HepG2 (cell line): ENCODE data around the gene BMF. TPM values are rescaled to one million over a fixed set of nuclear protein-coding genes. Genes with fewer than 3 reads are reported as not detected.
A peak's percentile ranks its signal among the peaks of the same experiment; 100 is the strongest.

Experiments
- ATAC-seq: fragments of 200-7000 bp; cut with Tn5 transposase; 3 replicates; pipeline ENCODE4 v1.9.1; 2020; ENCODE audit warnings: mild to moderate bottlenecking, moderate library complexity
- BruUV-seq: library from RNA; stranded (reverse); fragments of 400-500 nt; replicated peaks from 2 replicates; lab custom pipeline; 2021; lab: Mats Ljungman, UMichigan
- CTCF ChIA-PET: fragments of 300-600 bp; formaldehyde crosslinking; extraction: SDS; loops from one replicate; lab custom pipeline; 2021; ENCODE audit warnings: low total read pairs, inconsistent platforms, low intra/inter-chr PET ratio; lab: Yijun Ruan, JAX
- POLR2A ChIA-PET: fragments of 350-600 bp; sonication (Branson Sonifier 250); formaldehyde crosslinking; loops from one replicate; lab custom pipeline; 2020; ENCODE audit warnings: antibody characterized with exemption, inconsistent platforms; lab: Yijun Ruan, JAX
- DNase-seq: peaks from one replicate; pipeline ENCODE4 v3.0.0-alpha.2; 2015; ENCODE audit warnings: low spot score
- FAIRE-seq: peaks from 3 replicates; lab custom pipeline; 2011; peaks lifted over from hg19 to GRCh38; lab: Jason Lieb, UNC
- H2AFZ ChIP-seq: one replicate; pipeline ENCODE4 v1.6.1; 2011; ENCODE audit warnings: low read length, inconsistent platforms
- H3K27ac ChIP-seq: fragments of 300-600 bp; 3 replicates; pipeline ENCODE4 v1.8.0; 2011; ENCODE audit warnings: mixed run types, mild to moderate bottlenecking, mixed read lengths, low read length, inconsistent platforms; ENCODE audit not compliant: insufficient read depth; ENCODE audit errors: extremely low read length
- H3K27me3 ChIP-seq, 2 experiments: fragments of 200-600 bp in 1 of 2; 2 replicates in 1 of 2; 3 replicates in 1 of 2; pipeline versions ENCODE4 v1.6.0 to v1.8.0; 2011; ENCODE audit warnings: low read length in 2 of 2, mild to moderate bottlenecking in 2 of 2, moderate library complexity in 2 of 2, inconsistent platforms in 1 of 2; ENCODE audit not compliant: insufficient read depth in 2 of 2, control insufficient read depth in 1 of 2
- H3K36me3 ChIP-seq, 2 experiments: fragments of 200-600 bp in 1 of 2; replicated peaks in 1 of 2; 2 replicates in 1 of 2; 3 replicates in 1 of 2; pipeline versions ENCODE4 v1.5.1 to v1.8.0; 2011; ENCODE audit warnings: low read length in 2 of 2, inconsistent platforms in 1 of 2; ENCODE audit not compliant: insufficient read depth in 2 of 2, control insufficient read depth in 1 of 2
- H3K4me1 ChIP-seq: 2 replicates; pipeline ENCODE4 v1.5.1; 2012; ENCODE audit warnings: low read length, inconsistent platforms; ENCODE audit not compliant: insufficient read depth
- H3K4me2 ChIP-seq: 2 replicates; pipeline ENCODE4 v1.6.0; 2011; ENCODE audit warnings: low read depth, low read length, inconsistent platforms
- H3K4me3 ChIP-seq, 3 experiments: fragments of 200-600 bp in 1 of 3; sonication (generic), shearing (Covaris generic) in 1 of 3; replicated peaks in 1 of 3; 2 replicates each; pipeline ENCODE4 v1.5.1; 2011 to 2016; ENCODE audit warnings: low read length in 3 of 3, inconsistent platforms in 2 of 3, low read depth in 2 of 3, mild to moderate bottlenecking in 2 of 3, control low read depth in 1 of 3, mixed read lengths in 1 of 3; ENCODE audit not compliant: insufficient read depth in 1 of 3
- H3K79me2 ChIP-seq: one replicate; pipeline ENCODE4 v1.6.1; 2011; ENCODE audit warnings: low read length, inconsistent platforms; ENCODE audit not compliant: insufficient read depth
- H3K9ac ChIP-seq: 2 replicates; pipeline ENCODE4 v1.6.0; 2011; ENCODE audit warnings: mild to moderate bottlenecking, low read depth, low read length, inconsistent platforms; ENCODE audit not compliant: insufficient read depth
- H3K9me3 ChIP-seq: 2 replicates; pipeline ENCODE4 v1.5.1; 2012; ENCODE audit warnings: mild to moderate bottlenecking, low read length
- H4K20me1 ChIP-seq: 2 replicates; pipeline ENCODE4 v1.6.0; 2011; ENCODE audit warnings: inconsistent platforms, mild to moderate bottlenecking, low read length, moderate library complexity; ENCODE audit not compliant: insufficient read depth
- CBX5 ChIP-seq: sonication (generic); formaldehyde crosslinking; IDR thresholded peaks from 2 replicates; pipeline ENCODE4 v1.4.0; 2020; ENCODE audit warnings: missing genetic modification reagents, borderline replicate concordance
- GABPB1 ChIP-seq: IDR thresholded peaks from 2 replicates; pipeline ENCODE4 v1.6.1; 2016; ENCODE audit warnings: mild to moderate bottlenecking, missing genetic modification reagents, moderate library complexity, missing compliant biosample characterization
- HNF1B ChIP-seq: sonication (generic); formaldehyde crosslinking; IDR thresholded peaks from 2 replicates; pipeline ENCODE4 v1.5.1; 2020; ENCODE audit warnings: mild to moderate bottlenecking, moderate library complexity, missing genetic modification reagents
- PHF5A ChIP-seq: IDR thresholded peaks from one replicate; pipeline ENCODE4 v1.6.1; 2018; ENCODE audit warnings: low read depth, missing genetic modification reagents; ENCODE audit not compliant: unreplicated experiment
- RARA ChIP-seq: IDR thresholded peaks from 2 replicates; pipeline ENCODE4 v1.6.1; 2016; ENCODE audit warnings: missing genetic modification reagents, missing compliant biosample characterization
- ZNF496 ChIP-seq: sonication (generic); formaldehyde crosslinking; IDR thresholded peaks from 2 replicates; pipeline ENCODE4 v1.8.1; 2023; ENCODE audit warnings: mild to moderate bottlenecking, moderate library complexity, missing genetic modification reagents; ENCODE audit not compliant: insufficient replicate concordance
- ZNF768 ChIP-seq: sonication (generic); formaldehyde crosslinking; IDR thresholded peaks from 2 replicates; pipeline ENCODE4 v1.4.0; 2020; ENCODE audit warnings: missing genetic modification reagents
- ZNF788 ChIP-seq: sonication (generic); formaldehyde crosslinking; IDR thresholded peaks from 2 replicates; pipeline ENCODE4 v1.5.0; 2020; ENCODE audit warnings: mild to moderate bottlenecking, missing genetic modification reagents, borderline replicate concordance
- WGBS: methylation state at CpG from one replicate; pipeline ENCODE4 v1.1.6; 2017; ENCODE audit warnings: low lambda C conversion rate; 5-methylcytosine and 5-hydroxymethylcytosine counted together
- in situ Hi-C: cut with HindIII; loops from 2 replicates; pipeline ENCODE4 v1.10.0; 2017; ENCODE audit warnings: low pct_unique_long_range_greater_than_20kb; ENCODE audit not compliant: extremely low pct_ligation_motif_present
- intact Hi-C: fragments of 100-400 bp; cut with micrococcal nuclease; formaldehyde crosslinking; loops from one replicate; pipeline ENCODE4 v1.10.0; 2022; ENCODE audit not compliant: unreplicated experiment
- polyA plus RNA-seq, 8 experiments: library from polyadenylated mRNA; depleted of rRNA in 3 of 8; stranded (reverse) in 7 of 8; unstranded in 1 of 8; fragments of >200 nt; fragmentation: Illumina TruSeq in 4 of 8; extraction: Trizol in 4 of 8; gene quantifications; 2 replicates each; pipeline versions ENCODE4 v1.2.1 to v1.2.3, GENCODE V29; 2011 to 2016; ENCODE audit warnings: low read depth in 4 of 8, missing spikeins in 1 of 8, mixed read lengths in 1 of 8; ENCODE audit not compliant: insufficient read depth in 1 of 8
- total RNA-seq, 5 experiments: library from RNA; depleted of rRNA; stranded (reverse); fragments of >200 nt; fragmentation: Illumina TruSeq; extraction: Trizol; gene quantifications; 2 replicates each; pipeline ENCODE4 v1.2.3, GENCODE V29; 2016; ENCODE audit warnings: low read depth in 1 of 5
- TF ChIP-seq, protein P1 (sequence below): sonication (generic); formaldehyde crosslinking; IDR thresholded peaks from 2 replicates; pipeline ENCODE4 v1.4.0; 2020; ENCODE audit warnings: mild to moderate bottlenecking, missing genetic modification reagents
- TF ChIP-seq, protein P2 (sequence below): fragments of 450-650 bp; IDR thresholded peaks from 2 replicates; pipeline ENCODE4 v1.6.1; 2017; ENCODE audit warnings: mild to moderate bottlenecking
- TF ChIP-seq, protein P3 (sequence below): sonication (generic); formaldehyde crosslinking; IDR thresholded peaks from 2 replicates; pipeline ENCODE4 v1.5.1; 2020; ENCODE audit warnings: missing genetic modification reagents, mild to moderate bottlenecking, borderline replicate concordance

BMF gene
- total and polyA plus RNA-seq, 2 of the 13 experiments (the other 11 are each of a cell fraction or from before 2014, with no cell fraction given), result 8.7 to 15.9 TPM

DNA sequence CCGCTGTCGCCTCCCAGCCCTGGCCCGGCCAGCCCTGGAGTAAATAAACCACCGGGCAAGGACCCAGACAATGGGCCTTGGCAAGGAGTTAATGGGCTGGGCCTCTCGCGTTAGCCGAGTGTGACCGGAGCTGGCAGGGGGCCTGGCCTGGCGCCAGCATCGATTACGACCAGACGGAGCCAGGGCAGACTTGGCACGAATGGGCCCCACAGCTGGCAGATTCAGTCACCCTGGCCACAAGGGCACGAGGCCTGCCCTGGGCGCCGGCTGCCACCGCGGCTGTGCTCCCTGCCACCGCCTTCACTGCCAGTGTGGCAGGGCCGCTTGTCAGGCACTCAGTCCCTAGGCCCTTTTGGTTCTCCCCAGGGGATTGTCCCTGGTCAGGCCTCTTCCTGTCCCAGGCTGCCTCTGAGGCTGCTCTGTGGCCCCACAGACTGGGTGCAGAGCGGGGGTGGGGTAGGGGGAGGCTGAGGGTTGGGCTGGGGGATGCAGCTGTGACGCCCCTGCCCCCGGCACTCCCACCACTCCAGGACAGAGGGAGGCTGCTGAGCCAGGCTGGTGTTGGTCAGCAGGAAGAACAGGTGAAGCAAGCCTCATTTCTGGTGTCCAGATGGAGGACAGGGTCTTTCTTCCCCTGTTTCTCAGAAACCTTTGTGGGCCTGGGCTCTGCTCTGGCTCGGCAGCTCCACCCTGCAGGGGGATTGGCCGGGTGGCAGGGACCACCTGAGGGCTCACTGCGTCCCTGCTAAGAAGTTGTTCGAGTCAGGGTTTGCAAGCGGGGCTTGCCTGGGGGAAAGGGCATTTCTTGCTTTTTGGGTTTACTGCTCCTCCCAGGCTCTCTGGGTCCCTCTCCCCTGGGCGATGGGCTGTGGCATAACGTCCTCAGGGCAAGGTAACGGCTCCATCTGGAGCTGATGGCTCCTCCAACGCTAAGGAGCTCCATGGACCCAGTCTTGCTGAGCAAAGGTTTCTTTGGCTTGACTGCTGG, 39.2 kb downstream of the BMF start:
- in situ Hi-C loops (no loop called here), intact Hi-C loops (loop anchor here (5.0 kb wide), 1 partner anchor 38 kb away; the partner anchor contains the start of gene BMF)
- ChIA-PET POLR2A (interaction anchor here (0.6 to 4.6 kb wide), 11 partner anchors 8 to 522 kb away, joined by 3 to 45 read pairs (median 8); partner anchors contain the start of gene BUB1B), CTCF (no interaction called here)
- Histone ChIP-seq H3K4me1 (peaks cover 47% of the 10 kb centered on the region), H3K79me2 (no peaks in the 10 kb centered on the region), H3K36me3 (no peaks in the 10 kb centered on the region), H2AFZ (no peak overlapping the region), H3K27ac (peak overlapping the region; percentile 69), H3K9me3 (no peaks in the 10 kb centered on the region), H3K4me2 (peak overlapping the region; percentile 94), H3K9ac (peak overlapping the region; percentile 80), H3K4me3 (peak overlapping the region; percentile 55 to 69 (median 58); a peak in 5 of 6 replicates), H3K27me3 (no peaks in the 10 kb centered on the region), H4K20me1 (no peaks in the 10 kb centered on the region)
- WGBS, result 9% methylated on average over 20 of the region's 32 CpGs
- TSS peak; percentile 78 for BruUV-seq
- DNase-seq (peak; percentile 76), FAIRE-seq (no peak), ATAC-seq (peak; percentile 80)
- TF ChIP-seq HNF1B (CRISPR knock-in tag), result no peak
- TF ChIP-seq CBX5, result peak; percentile 39; the same call in 1 of the 2 replicates
- TF ChIP-seq GABPB1, result peak; percentile 67; the same call in 1 of the 2 replicates
- TF ChIP-seq ZNF496 (CRISPR knock-in tag), result no peak
- peak; percentile 24; the same call in 1 of the 2 replicates for TF ChIP-seq ZNF788 (CRISPR knock-in tag)
- TF ChIP-seq, protein P1, sequence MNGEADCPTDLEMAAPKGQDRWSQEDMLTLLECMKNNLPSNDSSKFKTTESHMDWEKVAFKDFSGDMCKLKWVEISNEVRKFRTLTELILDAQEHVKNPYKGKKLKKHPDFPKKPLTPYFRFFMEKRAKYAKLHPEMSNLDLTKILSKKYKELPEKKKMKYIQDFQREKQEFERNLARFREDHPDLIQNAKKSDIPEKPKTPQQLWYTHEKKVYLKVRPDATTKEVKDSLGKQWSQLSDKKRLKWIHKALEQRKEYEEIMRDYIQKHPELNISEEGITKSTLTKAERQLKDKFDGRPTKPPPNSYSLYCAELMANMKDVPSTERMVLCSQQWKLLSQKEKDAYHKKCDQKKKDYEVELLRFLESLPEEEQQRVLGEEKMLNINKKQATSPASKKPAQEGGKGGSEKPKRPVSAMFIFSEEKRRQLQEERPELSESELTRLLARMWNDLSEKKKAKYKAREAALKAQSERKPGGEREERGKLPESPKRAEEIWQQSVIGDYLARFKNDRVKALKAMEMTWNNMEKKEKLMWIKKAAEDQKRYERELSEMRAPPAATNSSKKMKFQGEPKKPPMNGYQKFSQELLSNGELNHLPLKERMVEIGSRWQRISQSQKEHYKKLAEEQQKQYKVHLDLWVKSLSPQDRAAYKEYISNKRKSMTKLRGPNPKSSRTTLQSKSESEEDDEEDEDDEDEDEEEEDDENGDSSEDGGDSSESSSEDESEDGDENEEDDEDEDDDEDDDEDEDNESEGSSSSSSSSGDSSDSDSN (CRISPR knock-in tag), result peak; percentile 76
- TF ChIP-seq PHF5A (CRISPR knock-in tag), result peak; percentile 46
- TF ChIP-seq RARA (CRISPR knock-in tag), result peak; percentile 59; the same call in 1 of the 2 replicates
- TF ChIP-seq ZNF768 (CRISPR knock-in tag), result peak; percentile 23; the same call in 1 of the 2 replicates
- TF ChIP-seq, protein P2, sequence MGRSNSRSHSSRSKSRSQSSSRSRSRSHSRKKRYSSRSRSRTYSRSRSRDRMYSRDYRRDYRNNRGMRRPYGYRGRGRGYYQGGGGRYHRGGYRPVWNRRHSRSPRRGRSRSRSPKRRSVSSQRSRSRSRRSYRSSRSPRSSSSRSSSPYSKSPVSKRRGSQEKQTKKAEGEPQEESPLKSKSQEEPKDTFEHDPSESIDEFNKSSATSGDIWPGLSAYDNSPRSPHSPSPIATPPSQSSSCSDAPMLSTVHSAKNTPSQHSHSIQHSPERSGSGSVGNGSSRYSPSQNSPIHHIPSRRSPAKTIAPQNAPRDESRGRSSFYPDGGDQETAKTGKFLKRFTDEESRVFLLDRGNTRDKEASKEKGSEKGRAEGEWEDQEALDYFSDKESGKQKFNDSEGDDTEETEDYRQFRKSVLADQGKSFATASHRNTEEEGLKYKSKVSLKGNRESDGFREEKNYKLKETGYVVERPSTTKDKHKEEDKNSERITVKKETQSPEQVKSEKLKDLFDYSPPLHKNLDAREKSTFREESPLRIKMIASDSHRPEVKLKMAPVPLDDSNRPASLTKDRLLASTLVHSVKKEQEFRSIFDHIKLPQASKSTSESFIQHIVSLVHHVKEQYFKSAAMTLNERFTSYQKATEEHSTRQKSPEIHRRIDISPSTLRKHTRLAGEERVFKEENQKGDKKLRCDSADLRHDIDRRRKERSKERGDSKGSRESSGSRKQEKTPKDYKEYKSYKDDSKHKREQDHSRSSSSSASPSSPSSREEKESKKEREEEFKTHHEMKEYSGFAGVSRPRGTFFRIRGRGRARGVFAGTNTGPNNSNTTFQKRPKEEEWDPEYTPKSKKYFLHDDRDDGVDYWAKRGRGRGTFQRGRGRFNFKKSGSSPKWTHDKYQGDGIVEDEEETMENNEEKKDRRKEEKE, result no peak
- TF ChIP-seq, protein P3, sequence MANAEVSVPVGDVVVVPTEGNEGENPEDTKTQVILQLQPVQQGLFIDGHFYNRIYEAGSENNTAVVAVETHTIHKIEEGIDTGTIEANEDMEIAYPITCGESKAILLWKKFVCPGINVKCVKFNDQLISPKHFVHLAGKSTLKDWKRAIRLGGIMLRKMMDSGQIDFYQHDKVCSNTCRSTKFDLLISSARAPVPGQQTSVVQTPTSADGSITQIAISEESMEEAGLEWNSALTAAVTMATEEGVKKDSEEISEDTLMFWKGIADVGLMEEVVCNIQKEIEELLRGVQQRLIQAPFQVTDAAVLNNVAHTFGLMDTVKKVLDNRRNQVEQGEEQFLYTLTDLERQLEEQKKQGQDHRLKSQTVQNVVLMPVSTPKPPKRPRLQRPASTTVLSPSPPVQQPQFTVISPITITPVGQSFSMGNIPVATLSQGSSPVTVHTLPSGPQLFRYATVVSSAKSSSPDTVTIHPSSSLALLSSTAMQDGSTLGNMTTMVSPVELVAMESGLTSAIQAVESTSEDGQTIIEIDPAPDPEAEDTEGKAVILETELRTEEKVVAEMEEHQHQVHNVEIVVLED, result peak; percentile 18; the same call in 1 of the 2 replicates
